ENCODE results near the gene FBXO24.

DNA sequence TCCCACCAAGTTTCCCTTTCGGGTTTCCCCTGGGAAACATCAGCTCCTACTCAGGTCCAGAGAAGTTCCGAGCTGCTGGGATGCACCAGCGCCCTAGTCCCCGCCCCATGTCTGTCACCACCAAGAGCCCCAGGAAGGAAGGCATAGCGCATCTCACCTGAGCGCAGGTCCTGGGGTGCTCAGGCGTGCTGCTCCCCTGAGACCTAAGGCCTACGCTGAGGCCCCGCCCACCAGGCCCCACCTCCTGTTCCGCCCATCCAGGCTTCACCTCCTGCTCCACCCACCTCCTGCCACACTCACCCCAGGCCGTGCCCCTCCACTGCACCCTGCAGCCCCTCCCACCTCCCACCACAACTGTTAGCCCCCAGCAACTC lies 56.4 kb downstream of the FBXO24 start:
- TF ChIP-seq, protein P1, sequence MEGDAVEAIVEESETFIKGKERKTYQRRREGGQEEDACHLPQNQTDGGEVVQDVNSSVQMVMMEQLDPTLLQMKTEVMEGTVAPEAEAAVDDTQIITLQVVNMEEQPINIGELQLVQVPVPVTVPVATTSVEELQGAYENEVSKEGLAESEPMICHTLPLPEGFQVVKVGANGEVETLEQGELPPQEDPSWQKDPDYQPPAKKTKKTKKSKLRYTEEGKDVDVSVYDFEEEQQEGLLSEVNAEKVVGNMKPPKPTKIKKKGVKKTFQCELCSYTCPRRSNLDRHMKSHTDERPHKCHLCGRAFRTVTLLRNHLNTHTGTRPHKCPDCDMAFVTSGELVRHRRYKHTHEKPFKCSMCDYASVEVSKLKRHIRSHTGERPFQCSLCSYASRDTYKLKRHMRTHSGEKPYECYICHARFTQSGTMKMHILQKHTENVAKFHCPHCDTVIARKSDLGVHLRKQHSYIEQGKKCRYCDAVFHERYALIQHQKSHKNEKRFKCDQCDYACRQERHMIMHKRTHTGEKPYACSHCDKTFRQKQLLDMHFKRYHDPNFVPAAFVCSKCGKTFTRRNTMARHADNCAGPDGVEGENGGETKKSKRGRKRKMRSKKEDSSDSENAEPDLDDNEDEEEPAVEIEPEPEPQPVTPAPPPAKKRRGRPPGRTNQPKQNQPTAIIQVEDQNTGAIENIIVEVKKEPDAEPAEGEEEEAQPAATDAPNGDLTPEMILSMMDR (IDR thresholded peaks at IDR 0.05; ENCODE audit: low read length): no peak
- no peak for TF ChIP-seq EZH2 (IDR thresholded peaks at IDR 0.05; ENCODE audit: borderline replicate concordance, low read length)

All from OCI-LY1 (cell line).